PC-3 (cell line): ENCODE results near the gene BORCS5.

Experiments
- EZH2 ChIP-seq: fragments of 300-600 bp; sonication (generic); IDR thresholded peaks from one replicate; pipeline ENCODE4 v1.6.1; 2017; ENCODE audit warnings: antibody characterized with exemption, mild to moderate bottlenecking, low read length; ENCODE audit not compliant: unreplicated experiment
- EZH2phosphoT487 ChIP-seq: fragments of 300-600 bp; sonication (generic); IDR thresholded peaks from 2 replicates; pipeline ENCODE4 v1.6.1; 2018; ENCODE audit warnings: mild to moderate bottlenecking, antibody characterized with exemption, low read length, borderline replicate concordance
- TF ChIP-seq, protein P1 (sequence below): fragments of 300-600 bp; sonication (generic); conservative IDR thresholded peaks from 2 replicates; pipeline ENCODE4 v1.5.1; 2017; ENCODE audit warnings: antibody characterized with exemption, low read depth, mild to moderate bottlenecking, low read length

- TF ChIP-seq, protein P1, sequence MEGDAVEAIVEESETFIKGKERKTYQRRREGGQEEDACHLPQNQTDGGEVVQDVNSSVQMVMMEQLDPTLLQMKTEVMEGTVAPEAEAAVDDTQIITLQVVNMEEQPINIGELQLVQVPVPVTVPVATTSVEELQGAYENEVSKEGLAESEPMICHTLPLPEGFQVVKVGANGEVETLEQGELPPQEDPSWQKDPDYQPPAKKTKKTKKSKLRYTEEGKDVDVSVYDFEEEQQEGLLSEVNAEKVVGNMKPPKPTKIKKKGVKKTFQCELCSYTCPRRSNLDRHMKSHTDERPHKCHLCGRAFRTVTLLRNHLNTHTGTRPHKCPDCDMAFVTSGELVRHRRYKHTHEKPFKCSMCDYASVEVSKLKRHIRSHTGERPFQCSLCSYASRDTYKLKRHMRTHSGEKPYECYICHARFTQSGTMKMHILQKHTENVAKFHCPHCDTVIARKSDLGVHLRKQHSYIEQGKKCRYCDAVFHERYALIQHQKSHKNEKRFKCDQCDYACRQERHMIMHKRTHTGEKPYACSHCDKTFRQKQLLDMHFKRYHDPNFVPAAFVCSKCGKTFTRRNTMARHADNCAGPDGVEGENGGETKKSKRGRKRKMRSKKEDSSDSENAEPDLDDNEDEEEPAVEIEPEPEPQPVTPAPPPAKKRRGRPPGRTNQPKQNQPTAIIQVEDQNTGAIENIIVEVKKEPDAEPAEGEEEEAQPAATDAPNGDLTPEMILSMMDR = no peak
- no peak for TF ChIP-seq EZH2
- no peak for TF ChIP-seq EZH2phosphoT487
Measured at GRCh38 chr12:12336511-12336910, 20.4 kb upstream of the BORCS5 start.
